NCI-H510A treated with DMSO at 0.1 percent for 48 hours (cell line): ENCODE measurements around the gene FUOM.

Experiments
- DNase-seq: peaks from one replicate; lab custom pipeline; 2025; lab: John Stamatoyannopoulos, UW

Gene FUOM

DNA sequence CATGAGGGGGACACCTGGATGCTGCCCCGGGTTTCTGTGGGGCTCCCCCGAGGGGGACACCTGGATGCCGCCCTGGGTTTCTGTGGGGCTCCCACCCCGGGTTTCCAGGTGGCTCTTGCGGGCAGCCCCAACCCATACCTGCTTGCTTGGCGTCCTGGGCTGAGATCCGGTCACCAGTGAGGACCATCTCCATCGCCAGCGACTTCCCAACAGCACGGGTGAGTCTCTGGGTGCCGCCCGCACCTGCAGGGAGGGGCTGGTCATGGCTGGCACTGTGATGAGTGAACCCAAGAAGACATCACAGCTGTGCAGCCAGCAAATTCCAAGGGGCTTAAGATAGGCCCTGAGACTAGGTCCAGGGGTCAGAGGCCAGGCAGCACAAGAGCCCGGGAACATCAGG lies 8.9 kb upstream of the FUOM start:
- no peak for DNase-seq

GRCh38 chr10:133366130-133366478 lies 8.3 kb upstream of the FUOM start:
- DNase-seq = no peak

GRCh38 chr10:133365461-133366129 lies 7.8 kb upstream of the FUOM start:
- DNase-seq = no peak

GRCh38 chr10:133364645-133365431 lies 7.0 kb upstream of the FUOM start:
- no peak for DNase-seq

- DNase-seq = no peak
Observed at GRCh38 chr10:133362846-133363245, 5.0 kb upstream of the FUOM start.

- DNase-seq = no peak
Observed at GRCh38 chr10:133361773-133362441, 4.1 kb upstream of the FUOM start.

DNA sequence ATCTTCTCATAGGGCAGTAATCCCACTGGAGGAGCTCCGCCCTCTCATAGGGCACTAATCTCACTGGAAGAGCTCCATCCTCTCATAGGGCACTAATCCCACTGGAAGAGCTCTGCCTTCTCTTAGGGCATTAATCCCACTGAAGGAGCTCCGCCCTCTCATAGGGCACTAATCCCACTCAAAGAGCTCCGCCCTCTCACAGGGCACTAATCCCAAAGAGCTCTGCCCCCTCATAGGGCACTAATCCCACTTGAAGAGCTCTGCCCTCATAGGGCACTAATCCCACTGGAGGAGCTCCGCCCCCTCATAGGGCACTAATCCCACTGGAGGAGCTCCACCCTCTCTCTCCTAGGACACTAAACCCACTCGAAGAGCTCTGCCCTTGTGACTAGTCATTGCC lies 3.4 kb upstream of the FUOM start:
- DNase-seq = no peak

DNA sequence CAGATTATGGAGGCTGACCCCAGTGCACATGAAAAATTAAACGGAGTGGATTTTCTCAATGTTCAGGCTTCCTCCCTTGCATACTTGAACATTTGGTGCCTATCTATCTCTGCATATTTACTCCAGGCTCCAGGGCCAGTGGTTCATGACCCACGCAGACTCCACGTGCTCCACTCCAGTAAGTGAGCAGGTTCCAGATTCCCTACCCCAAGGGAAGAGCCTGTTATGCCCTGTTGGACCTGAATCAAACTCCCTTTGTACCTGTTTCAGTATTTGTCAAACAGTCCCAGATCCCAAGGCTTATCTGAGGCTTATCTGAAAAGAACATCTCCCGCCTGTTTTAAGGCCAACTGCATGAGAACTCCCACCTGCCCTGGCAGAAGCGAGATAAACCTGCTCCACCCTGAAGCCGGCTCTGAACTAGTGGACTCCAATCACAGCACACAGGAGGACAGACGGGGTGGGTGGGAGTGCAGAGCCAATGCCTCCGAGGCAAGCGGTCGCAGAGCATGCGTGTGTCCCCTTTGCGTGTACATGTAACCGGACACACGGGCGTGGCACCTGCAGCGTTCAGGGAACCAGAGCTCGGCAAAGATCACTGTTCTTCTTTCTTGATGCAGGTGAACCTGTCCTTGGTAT lies 2.3 kb upstream of the FUOM start:
- no peak for DNase-seq

- DNase-seq = peak; percentile 51
Observed at GRCh38 chr10:133359554-133359971, 1.7 kb upstream of the FUOM start.

- no peak for DNase-seq
Observed at GRCh38 chr10:133358925-133359310, 1.1 kb upstream of the FUOM start.

- no peak for DNase-seq
Observed at GRCh38 chr10:133358162-133358924, 524 bp upstream of the FUOM start.

GRCh38 chr10:133356549-133357284 lies 1.1 kb downstream of the FUOM start:
- DNase-seq = no peak

DNA sequence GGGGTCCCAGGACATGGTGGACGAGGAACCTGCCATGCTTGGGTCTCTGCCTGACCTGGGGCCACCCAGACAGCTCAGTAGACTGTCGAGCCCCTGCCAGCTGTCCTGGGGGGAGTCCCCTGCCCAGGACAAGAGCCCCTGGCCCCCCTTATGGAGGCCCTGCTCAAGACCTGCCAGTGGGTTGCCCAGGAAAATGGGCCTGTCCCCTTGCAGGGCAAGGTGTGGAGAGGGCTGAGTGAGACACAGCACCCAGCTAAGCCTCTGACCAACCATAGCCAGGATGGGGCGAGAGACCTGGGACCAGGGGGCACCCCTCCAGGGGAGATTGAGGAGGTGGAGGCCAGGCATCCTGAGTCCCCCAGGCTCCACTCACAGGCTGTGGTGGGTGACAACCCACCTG lies 1.8 kb downstream of the FUOM start:
- no peak for DNase-seq

- no peak for DNase-seq
Observed at GRCh38 chr10:133355266-133355665, 2.6 kb downstream of the FUOM start.

DNA sequence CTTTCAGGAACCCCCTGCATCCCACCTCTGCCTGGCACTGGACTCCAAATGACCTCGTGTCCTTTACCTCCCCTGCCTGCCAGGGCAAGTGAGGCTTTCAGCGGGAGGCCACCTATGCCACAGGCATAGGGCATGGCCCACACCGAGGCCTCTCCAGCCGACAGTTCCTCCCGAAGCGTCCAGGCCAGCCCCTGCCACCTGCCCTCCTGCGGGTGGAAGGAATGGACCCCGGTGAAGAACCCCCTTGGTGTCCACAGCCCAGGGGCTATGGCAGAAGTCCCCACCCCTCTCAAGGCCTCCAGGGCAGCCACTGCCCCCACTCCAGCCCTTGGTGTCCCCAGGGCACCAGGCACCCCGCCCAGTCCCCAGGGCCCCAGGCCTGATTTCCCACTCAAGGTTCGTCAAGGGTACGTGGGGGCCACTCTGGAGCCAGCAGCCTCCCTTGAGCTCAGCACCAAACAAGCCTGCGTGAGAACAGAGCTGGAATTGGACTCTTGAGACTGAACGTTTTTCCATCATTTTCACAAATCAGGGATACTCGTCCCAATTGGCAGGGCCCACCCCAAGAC lies 3.1 kb downstream of the FUOM start:
- no peak for DNase-seq

GRCh38 chr10:133353988-133354605 lies 3.7 kb downstream of the FUOM start:
- DNase-seq = no peak

DNA sequence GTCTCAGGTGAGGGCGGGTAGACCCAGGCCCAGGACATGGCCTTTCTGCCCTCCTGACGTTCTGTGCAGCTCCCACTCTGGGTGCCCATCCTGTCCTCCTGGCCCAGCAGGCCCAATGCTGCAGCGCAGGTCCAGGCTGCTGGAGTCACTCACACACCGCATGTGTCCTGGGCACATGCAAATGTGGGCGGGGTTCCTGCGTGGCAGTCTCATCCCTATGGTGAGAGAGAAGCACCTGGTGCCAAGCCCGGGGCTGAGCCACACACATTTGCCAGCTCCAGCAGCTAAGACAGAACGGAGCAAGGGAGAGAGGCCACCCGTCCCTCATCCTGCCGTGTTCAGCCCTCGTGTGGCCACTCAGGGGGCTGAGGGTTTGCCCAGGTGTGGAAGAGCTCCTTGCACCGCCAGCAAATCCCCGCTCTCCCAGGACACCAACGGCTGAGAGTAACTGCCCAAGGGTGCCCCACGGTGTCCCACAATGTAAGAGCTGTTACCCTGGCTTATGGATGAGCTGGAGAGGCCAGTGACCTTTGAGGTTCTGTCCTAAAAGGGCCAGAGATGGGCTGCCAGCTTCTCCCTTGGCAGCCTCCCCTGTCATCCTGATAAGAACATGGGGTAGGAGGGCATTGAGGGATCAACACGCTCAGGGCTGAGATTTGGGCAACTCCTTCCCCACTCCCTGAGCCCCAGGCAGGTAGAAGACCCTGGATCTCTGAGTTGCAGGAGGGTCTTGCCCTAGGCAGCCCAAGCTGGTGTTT lies 4.4 kb downstream of the FUOM start:
- no peak for DNase-seq

GRCh38 chr10:133351408-133352318 lies 6.2 kb downstream of the FUOM start:
- DNase-seq = no peak

DNA sequence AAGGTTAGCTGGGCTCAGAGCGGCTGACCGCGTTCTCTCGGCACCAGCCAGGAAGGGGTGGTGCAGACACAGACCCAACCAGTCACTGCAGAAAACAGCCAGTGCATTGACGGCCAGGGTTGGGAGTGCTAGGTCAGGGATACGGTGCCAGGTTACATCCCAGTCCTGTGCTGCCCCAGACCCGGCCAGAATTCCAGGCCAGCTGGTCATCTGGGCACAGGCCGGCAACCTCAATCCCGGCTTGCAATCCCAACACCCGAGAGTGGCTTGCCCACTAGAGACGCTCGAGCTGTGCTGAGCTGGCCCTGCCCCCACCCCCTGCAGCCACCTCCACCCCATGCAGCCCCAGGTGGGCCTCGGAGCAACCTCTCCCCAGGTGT lies 6.9 kb downstream of the FUOM start:
- DNase-seq = no peak
